ENCODE results near the gene HELZ2. TPM values are rescaled to one million over a fixed set of nuclear protein-coding genes. Genes with fewer than 3 reads are reported as not detected.

HELZ2 gene
- polyA plus RNA-seq, 3 donors = 8.8 to 11.3 (median 10.4) TPM

GRCh38 chr20:63529861-63530787, 43.9 kb downstream of the HELZ2 start:
- no peak for DNase-seq (ENCODE audit: low read depth in 3 of 3, low spot score in 2 of 3)

DNA sequence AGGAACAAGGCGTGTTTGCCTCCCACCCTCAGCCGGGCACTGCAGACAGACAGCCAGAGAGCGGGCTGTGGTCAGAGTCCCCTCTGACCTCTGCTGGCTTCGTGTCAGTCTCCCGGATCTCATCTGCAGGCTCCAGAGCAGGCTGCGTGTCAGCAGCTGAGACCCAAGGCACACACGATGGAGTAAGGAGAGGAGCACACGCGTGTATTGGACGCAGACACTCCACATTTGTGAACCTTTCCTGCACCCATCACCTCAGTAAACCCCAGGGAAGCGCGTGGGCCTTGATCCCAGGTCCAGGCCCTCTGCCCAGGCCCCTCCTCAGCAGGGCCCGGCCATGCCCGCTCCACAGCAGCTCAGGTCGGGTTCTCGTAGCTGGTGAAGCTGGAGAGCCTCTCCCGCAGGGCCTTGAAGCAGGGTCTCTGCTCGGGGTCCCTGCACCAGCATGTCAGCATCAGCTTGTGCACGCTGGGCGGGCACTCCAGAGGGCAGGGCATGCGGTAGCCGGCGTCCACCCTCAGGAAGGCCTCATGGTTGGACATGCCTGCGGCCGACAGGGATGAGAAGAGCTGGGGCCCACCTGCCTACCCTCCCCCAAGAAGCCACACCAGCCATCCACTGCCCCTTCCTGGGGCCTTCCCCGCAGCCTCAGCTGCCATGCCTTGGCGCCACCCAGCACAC, 44.7 kb downstream of the HELZ2 start:
- DNase-seq (ENCODE audit: low read depth in 3 of 3, low spot score in 2 of 3) = no peak

GRCh38 chr20:63527184-63527583, 46.9 kb downstream of the HELZ2 start:
- no peak for DNase-seq (ENCODE audit: low read depth in 3 of 3, low spot score in 2 of 3)

- DNase-seq (ENCODE audit: low read depth in 3 of 3, low spot score in 2 of 3) = no peak
Observed at GRCh38 chr20:63525971-63526370, 48.1 kb downstream of the HELZ2 start.

- no peak for DNase-seq (ENCODE audit: low read depth in 3 of 3, low spot score in 2 of 3)
Observed at GRCh38 chr20:63525185-63525584, 48.9 kb downstream of the HELZ2 start.

Other genes starting within 250 kb of the HELZ2 start
- 1 to 10 TPM; 5.0 to 8.1 (median 6.8) TPM for gene CHRNA4, start 212.9 kb downstream of the HELZ2 start, polyA plus RNA-seq (ENCODE audit: insufficient read length in 3 of 3)
- 1 to 10 TPM; 3.9 to 6.1 (median 4.9) TPM for gene KCNQ2, start 101.6 kb downstream of the HELZ2 start, polyA plus RNA-seq (ENCODE audit: insufficient read length in 3 of 3)
- gene EEF1A2, start 75.2 kb downstream of the HELZ2 start, polyA plus RNA-seq (ENCODE audit: insufficient read length in 3 of 3) = 1 to 10 TPM in 2 of 3 donors, under 1 TPM in 1; 0.79 to 1.6 (median 1.1) TPM
- 100 to 1,000 TPM; 108 to 192 (median 149) TPM for gene PPDPF, start 53.5 kb downstream of the HELZ2 start, polyA plus RNA-seq (ENCODE audit: insufficient read length in 3 of 3)
- gene PTK6, start 36.9 kb downstream of the HELZ2 start, polyA plus RNA-seq (ENCODE audit: insufficient read length in 3 of 3) = under 1 TPM; 0.22 to 0.61 (median 0.49) TPM
- under 1 TPM; 0.08 to 0.21 (median 0.08) TPM for gene SRMS, start 26.5 kb downstream of the HELZ2 start, polyA plus RNA-seq (ENCODE audit: insufficient read length in 3 of 3)
- under 1 TPM; 0.69 to 0.98 (median 0.76) TPM for gene FNDC11, start 20.1 kb downstream of the HELZ2 start, polyA plus RNA-seq (ENCODE audit: insufficient read length in 3 of 3)
- gene GMEB2, start 52.9 kb upstream of the HELZ2 start, polyA plus RNA-seq (ENCODE audit: insufficient read length in 3 of 3) = 1 to 10 TPM; 7.5 to 9.8 (median 8.9) TPM
- gene STMN3, start 79.2 kb upstream of the HELZ2 start, polyA plus RNA-seq (ENCODE audit: insufficient read length in 3 of 3) = 10 to 100 TPM; 22.0 to 26.7 (median 23.8) TPM
- gene RTEL1, start 84.1 kb upstream of the HELZ2 start, polyA plus RNA-seq (ENCODE audit: insufficient read length in 3 of 3) = 10 to 100 TPM; 12.8 to 15.9 (median 13.8) TPM
- 1 to 10 TPM; 1.3 to 1.7 (median 1.4) TPM for gene TNFRSF6B, start 122.4 kb upstream of the HELZ2 start, polyA plus RNA-seq (ENCODE audit: insufficient read length in 3 of 3)
- gene ARFRP1, start 133.7 kb upstream of the HELZ2 start, polyA plus RNA-seq (ENCODE audit: insufficient read length in 3 of 3) = 10 to 100 TPM; 29.9 to 31.9 (median 30.8) TPM
- gene ZGPAT, start 133.8 kb upstream of the HELZ2 start, polyA plus RNA-seq (ENCODE audit: insufficient read length in 3 of 3) = 10 to 100 TPM; 14.9 to 15.7 (median 15.0) TPM
- gene LIME1, start 162.4 kb upstream of the HELZ2 start, polyA plus RNA-seq (ENCODE audit: insufficient read length in 3 of 3) = 1 to 10 TPM; 2.8 to 5.2 (median 3.8) TPM
- gene SLC2A4RG, start 165.5 kb upstream of the HELZ2 start, polyA plus RNA-seq (ENCODE audit: insufficient read length in 3 of 3) = 10 to 100 TPM; 57.9 to 66.1 (median 60.9) TPM

Data from right renal cortex interstitium (tissue), 3 donors.